GM21515 (cell line): ENCODE data around the gene CFL1.

Experiments used
- ATAC-seq: cut with Tn5 transposase; IDR thresholded peaks from one replicate; pipeline ENCODE4 v1.9.1; 2021; ENCODE audit not compliant: unreplicated experiment

Gene CFL1

GRCh38 chr11:65888163-65888814 is 30.3 kb upstream of the CFL1 start, which contains the start of gene FIBP:
Gene FIBP, minus strand, starts transcription at chr11:65888471. Its CDS starts 53 bp downstream, at chr11:65888418.
- ATAC-seq: peak; percentile 42

GRCh38 chr11:65887723-65888162 is 29.8 kb upstream of the CFL1 start:
- ATAC-seq: no peak

GRCh38 chr11:65886826-65887722 is 29.1 kb upstream of the CFL1 start:
- ATAC-seq: no peak

GRCh38 chr11:65885808-65886536 is 28.0 kb upstream of the CFL1 start:
- ATAC-seq: no peak

- ATAC-seq: no peak
Observed at GRCh38 chr11:65885231-65885630, 27.3 kb upstream of the CFL1 start.

GRCh38 chr11:65884716-65885092 is 26.7 kb upstream of the CFL1 start:
- no peak for ATAC-seq

GRCh38 chr11:65883786-65884715 is 26.1 kb upstream of the CFL1 start:
- ATAC-seq: no peak

- no peak for ATAC-seq
Observed at GRCh38 chr11:65883058-65883761, 25.2 kb upstream of the CFL1 start.

GRCh38 chr11:65882120-65883057 is 24.4 kb upstream of the CFL1 start:
- no peak for ATAC-seq

- no peak for ATAC-seq
Observed at GRCh38 chr11:65880844-65881421, 23.0 kb upstream of the CFL1 start.

GRCh38 chr11:65880027-65880426 is 22.0 kb upstream of the CFL1 start:
- ATAC-seq: no peak

- ATAC-seq: no peak
Observed at GRCh38 chr11:65879617-65880016, 21.6 kb upstream of the CFL1 start, which contains the start of gene CTSW. Gene CTSW, plus strand, starts transcription at chr11:65879837. Its CDS starts 18 bp downstream, at chr11:65879855.

GRCh38 chr11:65873318-65874156 is 15.6 kb upstream of the CFL1 start:
- ATAC-seq: peak; percentile 63

- no peak for ATAC-seq
Observed at GRCh38 chr11:65872586-65873317, 14.8 kb upstream of the CFL1 start, which contains the start of gene EFEMP2. Gene EFEMP2, minus strand, starts transcription at chr11:65872800. Its CDS starts 446 bp downstream, at chr11:65872354.

- no peak for ATAC-seq
Observed at GRCh38 chr11:65871811-65872548, 14.0 kb upstream of the CFL1 start.
